Stimulated activated CD4-positive, alpha-beta T cell treated with anti-CD3 and anti-CD28 coated beads, Interleukin-4, amount 100 ng/mL, for 48 hours (primary cell): Measurements from ENCODE around the gene CHN2.
A peak's percentile ranks its signal among the peaks of the same experiment; 100 is the strongest.

Source experiments
- DNase-seq, 2 donors: peaks; one replicate each; pipeline ENCODE4 v3.0.0-alpha.2; 2020; ENCODE audit warnings: low read depth in 2 of 2

Gene CHN2

DNA sequence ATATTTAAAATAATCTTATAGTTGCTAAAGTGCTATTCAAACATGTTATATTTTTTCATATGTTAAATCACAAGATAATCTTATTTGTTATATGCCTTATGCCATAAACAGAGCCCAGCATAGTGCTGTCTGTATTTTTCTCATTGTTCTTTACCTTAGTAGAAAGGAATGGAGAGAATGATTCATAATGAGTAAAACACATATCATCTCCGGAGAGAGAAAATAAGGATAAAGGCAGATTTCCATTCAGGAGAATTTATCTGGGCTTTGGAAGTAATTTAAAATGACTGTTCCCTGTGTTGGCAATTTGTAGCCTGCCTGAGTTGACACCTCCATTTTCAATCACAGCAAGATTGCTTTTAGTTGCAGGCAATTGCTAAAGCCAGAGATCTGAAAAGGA lies 30.2 kb downstream of the CHN2 start:
- no peak for DNase-seq

DNA sequence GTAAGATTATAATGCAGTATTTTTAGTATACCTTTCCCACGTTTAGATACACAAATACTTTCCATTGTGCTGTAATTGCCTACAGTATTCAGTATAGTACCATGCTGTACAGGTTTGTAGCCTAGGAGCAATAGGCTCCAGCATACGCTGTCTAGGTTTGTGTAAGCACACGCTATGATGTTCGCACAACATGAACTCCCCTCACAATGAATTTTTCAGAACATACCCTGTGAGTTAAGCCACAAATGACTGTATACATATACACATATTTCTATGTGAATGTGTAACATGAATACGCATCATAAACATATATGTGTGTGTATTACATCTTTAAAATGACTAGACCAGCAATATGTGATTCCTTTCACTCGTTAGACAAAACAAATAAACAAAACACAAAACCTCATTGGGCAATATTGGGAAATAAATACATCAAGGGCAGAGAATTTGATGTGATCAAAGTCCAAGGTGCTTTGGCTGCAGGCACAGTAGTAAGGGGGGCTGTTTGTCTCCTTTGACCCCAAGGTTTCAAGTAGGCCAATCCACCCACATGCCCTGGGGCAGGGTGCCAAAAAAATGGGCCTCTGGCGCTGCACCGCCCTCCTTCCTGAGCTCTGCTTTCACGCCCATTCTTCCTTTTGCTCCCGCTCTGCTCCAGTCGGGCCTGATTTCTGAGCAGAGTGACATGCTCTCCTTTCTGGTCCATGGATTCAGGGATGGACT lies 33.9 kb downstream of the CHN2 start:
- no peak for DNase-seq

DNA sequence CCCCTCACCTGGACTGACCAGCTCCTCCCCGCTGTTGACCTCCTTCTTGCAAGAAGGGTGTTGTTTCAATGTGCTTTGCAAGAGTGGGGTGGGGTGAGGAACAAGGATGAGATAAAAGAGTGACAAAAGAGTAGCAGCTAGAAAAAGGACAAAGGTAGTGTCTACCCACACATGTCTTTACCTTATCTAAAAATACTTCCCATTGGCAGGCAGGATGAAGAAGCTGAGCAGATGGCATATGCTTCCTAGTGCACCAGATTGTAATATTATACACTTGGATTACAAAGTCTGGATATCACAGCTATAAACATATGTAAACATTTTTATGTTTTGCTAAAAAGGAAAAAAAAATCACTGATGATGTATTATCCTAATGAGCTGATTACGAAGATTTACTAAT lies 34.5 kb downstream of the CHN2 start:
- no peak for DNase-seq

DNA sequence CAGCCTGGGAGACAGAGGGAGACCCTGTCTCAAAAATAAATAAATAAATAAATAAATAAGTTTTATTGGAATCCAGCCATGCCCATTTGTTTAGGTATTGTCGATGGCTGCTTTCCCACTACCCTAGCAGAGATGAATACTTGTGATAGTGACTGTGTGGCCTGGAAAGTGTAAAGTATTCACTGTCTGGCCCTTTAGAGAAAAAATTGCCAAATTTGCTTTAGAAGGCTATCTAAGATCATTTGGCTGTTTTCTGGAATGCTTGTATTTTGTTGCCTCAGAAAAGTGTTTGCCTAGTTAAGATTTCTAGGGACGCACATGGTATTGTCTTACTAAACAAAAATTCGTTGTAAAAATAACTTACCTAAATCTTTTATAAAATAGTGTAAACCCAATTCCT lies 35.4 kb downstream of the CHN2 start:
- no peak for DNase-seq

DNA sequence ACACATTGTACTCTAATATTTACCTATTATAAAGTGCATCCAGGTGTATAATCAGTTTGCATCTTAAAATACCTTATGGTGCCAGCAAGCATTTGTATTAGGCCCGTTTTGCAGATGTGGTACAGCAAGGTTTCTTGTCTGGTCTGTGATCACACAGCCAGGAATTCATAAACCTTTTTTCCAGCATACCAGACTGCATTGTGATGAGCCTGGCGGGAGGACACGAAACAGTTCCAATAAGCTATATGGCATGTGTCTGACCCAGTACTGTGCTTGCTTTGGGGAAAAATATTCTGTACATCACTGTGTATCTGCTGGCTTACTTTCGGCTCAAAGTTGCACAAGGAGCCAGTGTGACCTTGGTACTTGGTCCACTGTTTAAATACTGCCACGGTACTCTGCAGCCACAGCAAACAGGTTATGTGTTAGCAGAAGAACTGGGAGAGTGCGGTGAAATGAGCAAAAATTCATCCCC lies 36.3 kb downstream of the CHN2 start:
- no peak for DNase-seq

DNA sequence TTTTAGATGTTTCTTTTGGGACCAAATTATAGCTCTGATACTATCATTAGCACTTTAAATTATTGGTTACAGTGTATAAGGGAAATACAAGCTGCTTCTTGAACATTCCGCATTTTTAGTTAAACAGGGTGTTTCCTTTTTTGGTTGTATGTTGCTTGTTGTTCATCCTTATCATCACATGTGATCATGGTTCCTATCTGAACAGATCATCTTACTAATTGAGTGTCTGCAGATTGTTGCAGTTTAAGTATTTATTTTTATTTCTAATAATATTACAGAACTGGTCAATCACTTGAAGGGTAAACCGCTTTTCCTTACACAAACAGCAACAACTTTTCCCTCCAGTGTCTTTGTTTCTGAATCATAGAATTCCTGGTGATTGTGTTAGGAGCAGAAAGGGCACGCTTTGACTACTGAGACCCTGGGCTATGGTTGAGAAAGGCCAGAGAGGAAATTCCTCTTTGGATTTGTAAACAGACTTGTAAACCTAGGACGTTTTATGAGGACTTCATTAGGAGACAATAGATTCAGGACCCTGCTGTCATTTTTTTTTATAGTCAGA lies 37.2 kb downstream of the CHN2 start:
- no peak for DNase-seq

DNA sequence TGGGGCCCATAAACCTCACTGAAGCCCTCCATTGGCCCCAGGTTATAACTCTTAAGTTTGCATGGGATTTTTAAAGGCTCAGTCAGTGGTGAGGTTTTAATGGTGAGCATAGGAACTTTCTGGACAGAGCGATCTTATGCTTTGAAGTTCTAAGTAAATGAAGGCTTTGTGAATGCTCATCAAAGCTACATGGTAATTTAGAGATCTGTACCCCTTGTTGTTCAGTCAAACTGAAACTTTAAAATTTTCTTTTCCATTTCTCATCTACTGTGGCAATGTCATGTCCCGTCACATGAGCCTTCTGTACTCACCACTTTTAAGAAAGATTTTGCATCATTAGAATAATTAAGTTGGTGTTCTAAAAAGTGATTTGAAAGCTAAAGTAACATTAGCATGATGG lies 39.9 kb downstream of the CHN2 start:
- no peak for DNase-seq

DNA sequence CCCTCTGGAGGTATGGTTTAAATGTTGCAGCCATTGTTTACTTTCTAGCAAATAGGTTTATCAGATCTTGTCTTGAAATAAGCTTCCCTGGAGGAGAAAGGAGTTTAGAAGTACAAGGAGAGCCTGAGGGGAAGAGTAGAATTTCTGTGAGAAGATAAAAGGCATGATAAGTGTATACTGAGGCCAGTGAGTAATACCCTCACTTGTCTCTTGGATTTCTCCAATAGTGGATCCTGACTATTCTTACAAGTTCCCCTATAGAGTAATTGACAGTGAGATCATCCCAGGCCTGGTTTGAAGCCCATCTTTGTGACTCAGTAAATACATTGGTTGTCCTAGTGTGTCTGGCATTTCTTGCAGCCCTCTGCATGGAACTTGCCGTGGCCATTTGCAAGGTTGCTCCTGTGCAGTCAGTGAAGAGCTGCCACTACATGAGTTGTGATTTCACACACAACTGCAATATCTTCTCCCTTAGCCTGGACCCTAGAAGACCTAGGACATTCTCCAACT lies 41.6 kb downstream of the CHN2 start:
- DNase-seq = no peak

DNA sequence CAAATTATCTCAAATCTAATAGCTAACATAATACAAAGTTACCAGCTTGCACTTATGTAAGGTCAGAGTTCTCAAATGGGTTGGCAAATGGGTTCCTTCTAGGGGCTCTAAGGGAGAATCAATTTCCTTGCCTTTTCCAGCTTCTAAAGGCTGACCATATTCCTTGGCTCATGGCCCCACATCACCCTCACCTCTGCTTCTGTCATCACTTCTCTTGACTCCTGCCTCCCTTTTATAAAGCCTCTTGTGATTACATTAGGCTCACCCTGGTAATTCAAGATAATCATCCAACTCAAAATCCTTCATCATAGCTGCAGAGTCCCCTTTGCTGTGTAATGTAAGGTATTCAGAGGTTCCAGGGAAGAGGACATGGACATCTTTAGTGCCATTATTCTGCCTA lies 42.1 kb downstream of the CHN2 start:
- no peak for DNase-seq

DNA sequence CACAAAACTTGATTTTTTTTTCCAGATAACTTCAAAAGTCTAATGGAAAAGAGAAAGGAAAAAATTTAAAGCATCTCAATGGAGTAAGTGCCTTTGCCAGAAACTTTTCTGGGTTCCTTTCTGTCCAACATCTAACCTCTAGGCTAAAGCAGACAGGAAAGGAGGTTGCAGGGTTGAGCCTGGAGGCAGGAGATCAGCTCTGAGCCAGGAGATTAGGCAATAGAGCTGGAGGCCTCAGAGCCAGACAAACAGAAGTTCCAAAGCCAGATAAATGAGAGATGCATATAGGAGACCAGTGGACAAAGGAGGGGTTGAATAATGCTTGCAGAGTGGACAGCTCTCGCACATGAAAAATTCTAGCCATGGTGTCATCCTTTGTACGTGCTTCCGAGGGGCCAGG lies 42.9 kb downstream of the CHN2 start:
- no peak for DNase-seq

DNA sequence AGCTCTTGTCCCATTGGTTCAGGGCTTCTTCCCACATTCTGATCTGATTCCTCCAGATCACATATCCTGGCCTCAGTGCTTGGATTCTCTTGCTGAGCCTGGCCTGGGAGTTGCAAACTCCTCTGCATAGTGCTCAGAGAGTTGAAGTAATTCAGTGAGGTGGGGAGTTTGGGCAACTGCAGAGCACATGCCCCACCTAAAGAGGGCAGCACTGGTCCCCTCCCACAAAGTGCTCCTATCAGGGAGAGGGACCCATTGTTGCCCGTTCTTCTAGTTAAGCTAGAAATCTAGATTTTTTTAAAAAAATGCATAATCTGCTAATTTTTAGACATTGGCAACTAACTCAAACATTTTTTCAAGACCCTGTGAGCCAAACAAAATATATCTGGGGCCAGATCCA lies 45.1 kb downstream of the CHN2 start:
- DNase-seq = peak in 1 of 2 donors; percentile 8

DNA sequence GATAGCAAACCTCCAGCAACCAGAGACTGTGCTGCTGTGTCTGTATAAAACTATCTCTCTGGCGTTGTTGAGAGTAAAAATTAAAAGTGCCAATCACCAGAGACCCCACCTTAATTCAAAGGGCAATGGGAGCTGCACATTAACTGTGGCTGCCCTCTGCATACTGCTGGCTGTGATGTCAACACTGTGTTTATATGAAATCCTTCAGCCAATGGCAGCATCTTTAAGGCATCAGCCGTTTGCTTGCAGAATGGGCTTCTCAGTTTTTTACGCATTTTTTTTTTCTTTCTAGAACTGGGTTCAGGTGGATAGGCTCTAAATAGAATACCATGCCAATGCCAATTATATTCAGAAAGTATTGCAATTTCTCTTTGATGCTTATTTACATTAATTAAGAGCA lies 47.7 kb downstream of the CHN2 start:
- DNase-seq = no peak

DNA sequence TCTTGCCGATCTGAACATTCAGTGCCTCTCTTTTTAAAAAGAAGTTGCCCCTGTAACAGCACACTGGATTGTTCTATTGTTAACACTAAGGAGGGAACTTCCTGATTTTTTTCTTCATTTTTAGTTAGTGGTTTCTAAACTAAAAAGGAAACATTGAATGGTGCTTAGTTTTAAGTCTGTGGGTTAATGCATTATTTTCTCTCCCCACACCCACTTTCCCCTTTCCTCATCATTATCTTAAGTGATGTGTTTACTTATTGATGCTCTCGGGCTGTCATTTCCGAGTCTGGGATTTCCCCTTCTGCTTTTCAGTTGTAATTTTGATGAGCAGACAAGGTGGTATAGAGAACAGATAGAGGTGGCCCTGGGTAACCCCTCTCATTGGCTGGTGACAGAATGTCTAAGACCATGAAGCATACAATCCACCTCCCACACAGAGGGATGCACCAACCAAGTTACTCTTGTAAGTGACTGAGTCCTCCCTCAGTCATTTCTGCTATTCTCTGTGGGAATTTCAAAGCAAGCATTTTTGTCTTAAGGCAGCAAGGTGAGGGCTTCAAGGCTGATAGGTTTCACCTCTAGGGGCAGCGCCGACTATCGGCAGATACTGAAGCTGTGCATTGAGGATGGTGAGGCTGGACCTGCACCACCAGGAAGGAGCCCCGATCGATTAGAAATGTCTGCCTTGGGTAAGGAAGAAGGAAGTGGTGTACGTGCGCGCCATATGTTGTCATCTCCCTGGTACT lies 49.5 kb downstream of the CHN2 start:
- peak; percentile 28 to 35 for DNase-seq

DNA sequence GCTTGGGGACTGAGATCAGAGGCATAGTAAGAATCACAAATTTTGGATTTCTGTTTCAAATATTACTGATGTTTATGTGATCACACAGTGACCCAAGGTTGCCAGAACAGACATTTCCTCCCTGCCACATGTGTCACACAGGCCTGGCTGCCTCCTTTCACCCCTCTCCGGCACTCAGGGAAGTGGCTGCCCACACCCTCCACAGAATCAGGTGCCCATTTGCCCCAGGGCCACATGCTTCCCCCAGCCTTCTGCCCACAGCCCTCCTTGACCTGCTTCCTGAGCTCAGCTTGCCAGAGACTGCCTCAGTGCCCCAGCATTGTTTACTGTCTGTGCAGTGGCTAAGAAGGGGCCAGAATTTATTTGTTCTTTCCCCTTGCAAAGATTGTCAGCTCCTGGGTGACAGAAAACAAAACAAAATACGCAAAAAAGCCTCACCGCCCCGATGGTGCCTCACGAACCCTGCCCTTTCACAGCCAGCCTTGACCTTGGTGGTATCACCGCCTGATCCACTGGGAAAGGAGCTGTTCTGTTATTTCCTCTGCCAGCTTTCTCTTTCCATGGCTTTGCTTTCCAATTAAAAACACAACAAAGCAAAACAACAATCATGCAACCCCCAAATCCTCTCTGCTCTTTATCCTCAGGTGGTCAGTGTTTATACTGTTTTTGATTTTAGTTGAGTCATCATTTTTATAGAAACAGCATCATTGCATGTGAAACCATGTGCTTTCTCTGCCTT lies 52.8 kb downstream of the CHN2 start:
- no peak for DNase-seq

DNA sequence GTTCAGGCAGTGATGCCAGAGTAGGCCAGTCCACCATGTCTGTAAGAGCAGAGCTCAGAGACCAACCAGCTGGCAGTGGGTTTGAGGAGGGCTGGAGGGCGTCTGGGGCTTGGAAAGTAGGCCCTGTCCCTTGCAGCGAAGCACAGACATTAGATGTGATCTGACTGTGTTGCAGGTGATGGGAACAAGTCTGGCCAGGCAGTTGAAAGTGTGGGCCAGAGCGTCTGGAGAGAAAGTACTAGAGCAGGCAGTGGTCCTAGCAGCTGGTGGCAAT lies 53.3 kb downstream of the CHN2 start:
- no peak for DNase-seq

DNA sequence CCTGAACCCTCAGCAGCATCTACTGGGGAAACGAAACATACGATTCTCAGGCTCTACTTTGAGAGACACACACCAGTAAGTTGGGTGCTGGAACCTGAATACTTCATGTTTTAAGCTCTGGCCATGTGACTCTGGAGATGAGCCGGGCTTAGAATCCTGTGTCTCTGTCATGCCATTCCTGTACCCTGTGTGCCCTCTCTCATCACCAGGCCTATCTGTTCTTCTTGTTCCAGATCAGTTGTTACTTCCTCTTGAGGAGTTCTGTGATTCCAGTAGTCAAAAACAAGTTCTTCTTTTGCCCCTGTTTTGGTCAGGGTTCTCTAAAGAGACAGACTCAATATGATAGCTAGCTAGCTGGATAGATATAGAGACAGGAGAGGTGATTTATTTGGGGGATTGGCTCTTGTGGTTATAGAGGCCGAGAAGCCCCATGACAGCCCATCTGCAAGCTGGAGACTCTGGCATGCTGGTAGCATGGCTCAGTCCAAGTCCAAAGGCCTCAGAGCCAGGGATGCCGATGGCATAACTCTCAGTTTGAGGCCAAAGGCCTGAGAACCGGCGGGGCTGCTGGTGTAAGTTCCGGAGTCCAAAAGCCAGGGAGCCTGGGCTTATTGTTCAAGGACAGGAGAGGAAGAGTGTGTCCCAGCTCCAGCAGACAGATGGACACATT lies 54.3 kb downstream of the CHN2 start:
- DNase-seq = no peak

DNA sequence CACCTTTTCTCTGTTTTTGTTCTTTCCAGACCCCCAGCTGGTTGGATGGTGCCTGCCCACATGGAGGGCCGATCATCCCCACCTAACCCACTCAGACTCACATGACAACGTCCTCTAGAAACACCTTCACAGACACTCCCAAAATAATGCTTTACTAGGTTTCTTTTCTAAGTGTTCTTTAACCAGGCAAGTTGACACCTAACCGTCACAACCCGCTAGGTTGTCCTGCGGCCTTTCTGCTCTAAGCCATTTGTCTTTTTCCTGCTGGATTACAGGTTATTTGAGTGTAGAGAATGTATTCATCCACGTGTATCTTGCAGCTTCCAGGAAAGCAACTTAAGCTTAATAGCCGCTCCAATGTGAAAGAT lies 54.8 kb downstream of the CHN2 start:
- DNase-seq = no peak

DNA sequence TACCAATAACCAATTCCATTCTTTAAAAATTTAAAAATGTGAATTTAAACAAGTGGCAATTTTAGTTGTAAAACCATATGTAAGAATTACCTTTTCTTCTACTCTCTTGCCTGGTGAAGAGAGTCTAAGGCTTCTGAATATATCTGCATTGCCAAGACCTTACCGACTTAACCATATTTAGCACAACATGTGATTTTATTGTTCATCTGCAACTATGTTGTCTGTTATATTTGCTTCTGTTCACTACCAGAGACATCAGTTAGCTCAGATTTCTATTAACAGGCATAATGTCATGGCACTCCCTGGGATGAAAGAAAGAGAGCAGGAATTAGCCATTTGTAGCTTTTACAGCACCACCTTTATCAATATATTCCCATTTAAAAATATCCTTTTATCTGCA lies 55.3 kb downstream of the CHN2 start:
- DNase-seq = no peak

DNA sequence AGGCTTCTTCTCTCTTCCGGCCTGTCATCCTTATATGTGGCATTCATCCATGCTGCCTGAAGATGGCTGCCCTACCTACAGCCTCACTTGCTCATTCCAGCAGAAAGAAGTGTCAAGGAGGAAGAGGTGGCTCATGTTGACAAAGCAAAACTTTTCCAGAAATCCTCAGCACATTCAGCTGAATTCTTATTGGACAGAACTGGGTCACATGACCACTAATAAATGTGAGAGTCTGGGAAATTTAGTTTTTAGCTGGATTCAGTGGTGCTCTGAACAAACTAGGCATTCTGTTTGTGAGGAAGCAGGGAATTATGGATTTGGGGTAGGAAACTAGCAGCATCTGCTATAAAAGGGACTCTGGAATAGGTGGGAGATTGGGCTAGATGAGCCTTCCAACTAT lies 58.6 kb downstream of the CHN2 start:
- DNase-seq = no peak

DNA sequence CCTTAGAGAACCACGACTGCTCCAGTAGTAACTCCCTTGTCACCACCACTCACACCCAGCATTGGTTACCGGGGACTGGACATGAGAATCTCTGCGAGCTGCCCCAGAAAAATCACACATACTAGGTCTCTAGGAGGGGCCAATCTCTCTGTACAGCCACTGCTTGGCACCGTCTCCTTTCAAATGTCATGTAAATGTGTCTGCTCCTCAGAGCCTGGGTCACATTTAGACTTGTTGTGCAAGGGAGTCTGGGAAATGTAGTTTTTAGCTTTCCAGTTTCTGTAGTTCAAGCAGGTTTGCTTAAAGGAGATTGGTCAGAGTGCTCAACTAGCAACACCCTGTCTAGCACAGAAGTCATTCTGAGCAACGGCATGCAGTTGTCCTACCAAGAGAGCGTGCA lies 60.0 kb downstream of the CHN2 start:
- no peak for DNase-seq

DNA sequence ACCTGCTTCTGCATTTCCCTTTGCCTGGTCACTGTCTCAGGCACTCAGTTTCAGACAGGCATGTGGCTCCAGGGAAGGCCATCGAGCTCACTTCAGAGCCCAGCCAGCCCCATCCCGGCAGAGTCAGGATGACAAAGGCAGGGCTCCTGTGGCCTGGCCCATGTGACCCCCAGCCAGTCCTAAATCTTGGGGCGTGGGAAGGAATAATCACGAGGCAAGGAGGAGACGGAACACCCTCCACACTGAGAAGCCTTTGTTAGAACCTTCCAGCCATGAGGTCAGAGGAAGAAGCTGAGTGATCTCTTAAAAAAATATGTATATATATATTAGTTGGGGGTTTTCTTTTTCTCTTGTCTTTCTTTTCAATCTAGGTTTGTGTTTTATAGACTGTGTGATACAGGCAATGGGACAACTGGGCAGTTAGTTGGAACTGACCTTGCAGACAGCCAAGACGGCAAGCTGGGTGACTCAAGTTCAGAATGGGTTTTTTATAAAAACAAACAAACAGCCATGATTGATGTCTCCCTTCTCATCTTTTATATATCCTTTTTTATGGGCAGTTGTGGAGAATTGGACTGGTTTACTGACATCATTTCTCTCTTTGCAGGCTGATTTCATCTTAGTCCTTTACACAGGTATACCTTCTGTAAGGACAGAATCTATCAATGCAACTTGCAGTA lies 60.8 kb downstream of the CHN2 start:
- no peak for DNase-seq
